Testis (tissue), 2 donors: ENCODE measurements around the gene ZCCHC7.

ENCODE experiments used
- POLR2A ChIP-seq: fragments of 450-650 bp; IDR thresholded peaks from one replicate; pipeline ENCODE4 v1.6.1; 2017; ENCODE audit warnings: antibody characterized with exemption, mild to moderate bottlenecking, moderate library complexity
- TF ChIP-seq, protein P1 (sequence below), 3 experiments: fragments of 450-650 bp in 2 of 3; fragments of 200-600 bp in 1 of 3; sonication (generic) in 1 of 3; IDR thresholded peaks; one replicate each; pipeline ENCODE4 v1.5.1; 2016 to 2019; ENCODE audit warnings: antibody characterized with exemption in 3 of 3, mild to moderate bottlenecking in 2 of 3, moderate library complexity in 1 of 3

- TF ChIP-seq, protein P1, sequence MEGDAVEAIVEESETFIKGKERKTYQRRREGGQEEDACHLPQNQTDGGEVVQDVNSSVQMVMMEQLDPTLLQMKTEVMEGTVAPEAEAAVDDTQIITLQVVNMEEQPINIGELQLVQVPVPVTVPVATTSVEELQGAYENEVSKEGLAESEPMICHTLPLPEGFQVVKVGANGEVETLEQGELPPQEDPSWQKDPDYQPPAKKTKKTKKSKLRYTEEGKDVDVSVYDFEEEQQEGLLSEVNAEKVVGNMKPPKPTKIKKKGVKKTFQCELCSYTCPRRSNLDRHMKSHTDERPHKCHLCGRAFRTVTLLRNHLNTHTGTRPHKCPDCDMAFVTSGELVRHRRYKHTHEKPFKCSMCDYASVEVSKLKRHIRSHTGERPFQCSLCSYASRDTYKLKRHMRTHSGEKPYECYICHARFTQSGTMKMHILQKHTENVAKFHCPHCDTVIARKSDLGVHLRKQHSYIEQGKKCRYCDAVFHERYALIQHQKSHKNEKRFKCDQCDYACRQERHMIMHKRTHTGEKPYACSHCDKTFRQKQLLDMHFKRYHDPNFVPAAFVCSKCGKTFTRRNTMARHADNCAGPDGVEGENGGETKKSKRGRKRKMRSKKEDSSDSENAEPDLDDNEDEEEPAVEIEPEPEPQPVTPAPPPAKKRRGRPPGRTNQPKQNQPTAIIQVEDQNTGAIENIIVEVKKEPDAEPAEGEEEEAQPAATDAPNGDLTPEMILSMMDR (IDR thresholded peaks at IDR 0.05): no peak
- no peak for TF ChIP-seq POLR2A
Measured at GRCh38 chr9:37255187-37255586, 134.8 kb downstream of the ZCCHC7 start.
